HCT116 (cell line): ENCODE data around the gene HOXD10.

Experiments
- EZH2phosphoT487 ChIP-seq: fragments of 200-600 bp; IDR thresholded peaks from 2 replicates; pipeline ENCODE4 v1.6.1; 2018; ENCODE audit warnings: antibody characterized with exemption, borderline replicate concordance
- SRF ChIP-seq: IDR thresholded peaks from 2 replicates; pipeline ENCODE4 v1.6.1; 2012; ENCODE audit warnings: low read depth

DNA sequence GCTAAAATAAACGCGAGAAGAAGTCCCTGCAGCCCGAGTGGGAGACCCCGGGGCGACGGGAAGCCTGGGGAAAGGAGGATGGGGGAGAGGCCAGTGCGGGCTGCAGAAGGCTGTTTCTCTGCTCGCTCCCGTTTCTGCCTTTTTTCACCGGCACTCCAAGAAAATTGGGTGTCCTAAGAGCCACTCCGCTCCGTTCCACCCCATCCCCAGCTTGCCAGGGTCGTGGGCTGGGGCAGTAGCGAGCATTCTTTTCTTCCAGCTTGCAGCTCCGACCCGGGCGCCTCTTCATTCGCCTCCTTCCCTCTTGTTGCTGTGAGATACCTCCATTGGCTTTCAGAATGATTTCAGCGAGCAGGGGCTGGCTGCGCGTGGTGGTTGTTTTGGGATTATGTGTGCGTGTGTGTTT lies 41.6 kb downstream of the HOXD10 start:
- TF ChIP-seq SRF, result no peak
- TF ChIP-seq EZH2phosphoT487, result no peak
